ENCODE results near the gene SH3TC2.

Gene SH3TC2

GRCh38 chr5:148996270-148996669, 66.6 kb downstream of the SH3TC2 start:
- DNase-seq: no peak

DNA sequence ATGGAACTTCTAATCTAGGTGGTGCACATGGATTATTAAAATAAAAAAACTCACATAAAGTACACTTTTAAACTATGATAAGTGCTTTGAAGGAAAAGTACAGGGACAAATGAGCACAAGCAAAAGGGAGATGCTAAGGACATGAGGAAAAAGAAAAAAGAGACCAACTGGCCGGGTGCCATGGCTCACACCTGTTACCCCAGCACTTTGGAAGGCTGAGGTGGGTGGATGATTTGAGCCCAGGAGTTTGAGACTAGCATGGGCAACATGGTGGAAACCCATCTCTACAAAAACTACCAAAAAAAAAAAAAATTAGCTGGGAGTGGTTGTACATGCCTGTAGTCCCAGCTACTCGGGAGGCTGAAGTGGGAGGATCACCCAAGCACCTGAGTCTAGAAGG, 67.1 kb downstream of the SH3TC2 start:
- peak; percentile 11 for DNase-seq

GRCh38 chr5:148993283-148993936, 69.5 kb downstream of the SH3TC2 start:
- DNase-seq: no peak

DNA sequence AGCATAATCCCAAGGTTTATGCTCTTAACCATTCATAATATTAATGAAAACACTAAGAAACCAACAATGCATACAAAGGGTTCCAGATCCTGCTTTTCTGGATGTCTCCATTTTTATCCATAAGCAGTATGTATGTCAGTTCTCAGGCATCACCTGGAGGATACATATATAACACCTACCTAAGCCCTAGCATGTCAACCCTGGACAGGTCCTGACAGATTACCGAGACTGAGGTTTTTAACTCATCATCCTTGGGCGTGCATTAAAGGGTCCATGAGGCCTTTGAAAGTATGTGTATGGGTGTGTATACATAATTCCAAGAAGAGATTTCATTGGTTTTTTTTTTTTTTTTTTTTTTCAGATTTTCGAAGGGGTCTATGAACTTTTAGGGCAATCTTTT, 70.6 kb downstream of the SH3TC2 start:
- no peak for DNase-seq

GRCh38 chr5:148991566-148991965, 71.3 kb downstream of the SH3TC2 start:
- DNase-seq: peak; percentile 78

DNA sequence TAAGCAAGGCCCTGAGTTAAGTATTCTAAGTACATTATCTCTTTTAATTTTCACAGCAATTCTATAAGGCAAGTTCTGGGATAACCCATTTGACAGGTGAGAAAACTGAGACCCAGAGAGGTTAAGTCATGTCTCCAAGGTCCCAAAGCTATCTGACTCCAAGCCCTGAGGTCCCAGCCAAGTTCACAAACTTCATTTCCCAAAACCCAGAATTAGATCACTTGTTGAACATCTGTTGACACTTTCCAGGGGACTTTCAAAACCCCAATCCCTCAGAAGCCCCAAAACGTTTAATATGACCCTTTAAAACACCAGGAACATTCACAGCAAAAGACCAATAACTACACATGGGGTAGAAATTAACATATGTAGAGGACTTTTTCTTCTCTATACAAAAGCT, 72.0 kb downstream of the SH3TC2 start:
- no peak for DNase-seq

DNA sequence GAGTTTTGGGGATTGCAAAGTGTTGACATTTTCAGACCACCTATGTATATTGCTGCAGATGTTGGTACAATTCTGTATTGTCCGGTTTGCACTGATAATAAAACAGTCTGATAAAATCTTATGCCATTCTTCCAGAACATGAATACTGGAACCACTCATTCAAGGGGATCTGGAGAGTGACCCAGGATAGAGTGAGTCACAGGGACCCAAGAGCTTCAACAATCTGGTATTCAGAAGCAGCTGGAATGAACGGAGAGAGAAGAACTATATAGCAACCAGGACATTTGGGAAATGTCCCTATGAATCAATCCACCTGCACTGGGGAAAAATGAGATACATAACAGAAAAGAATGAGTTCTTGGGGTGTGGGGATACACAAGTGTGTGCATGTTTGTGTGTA, 73.3 kb downstream of the SH3TC2 start:
- no peak for DNase-seq

DNA sequence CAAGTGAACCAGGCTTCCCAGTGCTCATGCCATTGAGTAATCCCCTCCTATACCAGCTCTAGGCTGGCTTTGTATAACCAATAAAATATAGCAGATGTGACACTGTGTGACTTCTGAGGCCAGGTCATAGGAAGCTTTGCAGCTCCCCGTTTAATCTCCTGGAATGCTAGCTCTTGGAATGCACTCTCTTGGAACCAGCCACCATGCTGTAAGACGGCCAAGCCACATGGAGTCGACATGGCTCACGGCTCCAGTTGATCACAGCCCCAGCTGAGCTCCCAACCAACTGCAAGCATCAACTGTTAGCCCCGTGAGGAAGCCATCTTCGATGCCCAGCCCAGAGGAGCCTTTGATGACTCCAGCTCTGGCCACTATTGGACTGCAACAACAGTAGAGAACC, 74.5 kb downstream of the SH3TC2 start:
- no peak for DNase-seq

- DNase-seq: no peak
Observed at GRCh38 chr5:148986636-148987035, 76.2 kb downstream of the SH3TC2 start.

GRCh38 chr5:148984345-148984744, 78.5 kb downstream of the SH3TC2 start:
- DNase-seq: no peak

- DNase-seq: peak; percentile 14
Observed at GRCh38 chr5:148981353-148981752, 81.5 kb downstream of the SH3TC2 start.

DNA sequence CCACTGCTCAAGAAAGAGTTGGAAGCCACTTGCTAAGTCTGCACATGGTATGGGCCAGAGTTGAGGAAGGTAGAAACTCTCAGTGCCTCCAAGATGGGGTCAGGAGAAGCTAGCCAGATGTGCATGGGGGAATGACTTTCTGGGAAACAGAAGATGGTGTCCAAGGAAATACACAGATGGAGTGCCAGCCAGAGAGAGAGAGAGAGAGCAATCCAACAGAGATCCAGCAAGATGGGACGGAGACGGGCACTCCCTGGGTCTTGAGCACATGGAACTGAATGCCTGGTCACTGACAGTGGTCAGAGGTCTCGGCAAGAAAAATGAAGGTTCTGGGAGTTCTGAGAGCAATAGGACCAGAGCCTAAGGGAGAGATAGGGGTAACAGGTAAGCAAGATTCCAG, 82.1 kb downstream of the SH3TC2 start:
- DNase-seq: no peak

DNA sequence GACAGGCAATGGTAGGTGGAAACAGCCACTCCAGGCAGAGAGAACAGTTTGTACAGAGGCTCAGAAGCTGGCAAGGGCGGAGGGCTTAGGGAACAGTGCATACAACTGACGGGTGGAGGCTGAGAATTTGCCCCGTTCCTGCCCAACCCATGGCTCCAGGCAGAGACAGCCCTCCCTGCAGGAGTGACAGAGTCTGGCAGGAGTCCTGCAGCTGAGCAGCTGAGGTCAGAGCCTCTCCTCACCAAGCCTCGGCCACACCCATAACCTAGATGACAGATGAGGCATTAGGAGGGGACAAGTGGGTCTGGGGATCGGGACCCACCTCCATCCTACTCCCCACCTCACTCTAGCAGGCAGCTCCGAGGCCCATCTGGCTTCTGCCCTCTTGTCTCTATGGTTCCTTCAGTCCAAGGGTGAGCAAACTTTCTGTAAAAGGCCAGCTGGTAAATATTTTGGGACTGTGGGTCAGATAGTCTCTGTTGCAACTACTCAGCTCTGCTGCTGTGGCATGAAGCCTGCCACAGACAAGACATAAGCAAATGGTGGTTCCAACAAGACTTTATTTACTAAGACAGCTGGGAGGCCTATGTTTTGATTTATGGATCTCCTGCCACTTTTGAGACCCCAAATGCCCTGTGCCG, 83.7 kb downstream of the SH3TC2 start:
- DNase-seq: peak; percentile 79

DNA sequence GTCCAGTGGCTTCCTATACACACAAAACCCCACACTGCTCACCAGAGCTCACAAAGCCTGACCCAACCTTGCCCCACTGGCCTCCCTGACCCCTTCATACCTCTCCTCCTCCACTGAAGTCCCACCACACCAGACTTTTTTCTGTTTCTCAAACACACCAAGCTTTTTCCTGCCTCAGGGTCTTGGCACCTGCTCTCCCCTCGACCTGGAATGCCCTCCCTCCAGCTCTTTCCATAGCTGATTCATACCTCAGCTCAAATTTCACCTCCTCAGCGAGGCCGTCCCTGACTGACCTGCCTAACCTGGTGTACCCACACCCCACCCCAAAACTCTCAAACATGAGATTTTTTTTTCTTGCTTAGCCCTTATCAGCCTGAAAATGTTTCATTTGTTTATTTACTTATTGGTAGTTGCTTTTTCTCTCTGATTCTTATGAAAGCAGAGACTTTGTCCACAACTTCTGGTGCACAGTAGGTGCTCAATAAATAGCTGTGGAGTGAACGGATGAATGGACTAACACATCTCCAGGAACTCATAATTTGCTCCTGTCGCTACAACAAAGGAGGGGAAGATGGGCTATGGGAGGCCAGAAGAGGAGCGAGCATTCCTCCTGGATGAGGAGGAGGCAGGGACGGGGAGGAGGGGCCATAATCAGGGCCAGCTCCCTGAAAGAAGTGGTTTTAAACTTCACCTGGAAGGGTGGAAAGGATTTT, 84.3 kb downstream of the SH3TC2 start:
- peak; percentile 47 for DNase-seq

- DNase-seq: peak; percentile 24
Observed at GRCh38 chr5:148976569-148977381, 86.1 kb downstream of the SH3TC2 start.

GRCh38 chr5:148974642-148975327, 88.1 kb downstream of the SH3TC2 start:
- no peak for DNase-seq

DNA sequence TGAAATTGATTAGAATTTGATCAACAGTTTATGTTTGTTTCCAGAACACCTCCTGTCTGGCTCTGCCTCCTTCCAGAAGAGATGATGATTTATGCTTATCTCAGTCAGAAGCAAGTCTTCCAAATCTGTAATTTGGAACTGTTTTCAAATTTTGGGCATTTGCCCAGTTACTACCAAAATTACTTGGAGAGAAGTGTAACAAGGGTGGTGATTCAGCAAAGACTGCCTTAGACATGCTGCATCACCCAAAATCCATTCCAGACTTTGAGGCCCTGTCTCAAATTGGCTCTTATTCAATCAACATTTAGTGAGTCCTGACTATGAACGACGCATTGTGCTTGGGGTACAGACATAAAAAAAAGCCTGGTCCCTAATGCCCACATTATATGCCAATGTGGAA, 89.4 kb downstream of the SH3TC2 start:
- no peak for DNase-seq

GRCh38 chr5:148972974-148973374, 89.9 kb downstream of the SH3TC2 start:
- peak; percentile 43 for DNase-seq

DNA sequence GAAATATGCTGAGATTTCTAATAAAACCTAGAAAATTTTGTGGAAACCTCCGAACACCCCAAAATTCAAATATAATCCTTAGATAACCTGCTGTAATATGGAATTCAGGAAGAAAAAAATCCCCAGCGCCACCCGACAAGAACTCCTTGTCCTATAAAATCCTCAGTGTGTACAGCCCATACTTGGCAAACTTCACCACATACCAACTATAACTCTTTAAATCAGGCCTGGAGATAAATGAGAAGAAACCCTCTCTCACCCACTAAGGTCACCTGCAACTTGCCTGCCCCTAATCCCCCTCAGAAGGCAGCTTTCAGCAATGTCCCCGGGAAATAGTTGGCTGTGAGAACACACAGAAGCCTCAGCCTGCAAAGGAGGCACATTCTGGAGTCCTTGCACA, 90.5 kb downstream of the SH3TC2 start:
- DNase-seq: no peak

- peak; percentile 62 for DNase-seq
Observed at GRCh38 chr5:148970876-148971275, 92.0 kb downstream of the SH3TC2 start.

DNA sequence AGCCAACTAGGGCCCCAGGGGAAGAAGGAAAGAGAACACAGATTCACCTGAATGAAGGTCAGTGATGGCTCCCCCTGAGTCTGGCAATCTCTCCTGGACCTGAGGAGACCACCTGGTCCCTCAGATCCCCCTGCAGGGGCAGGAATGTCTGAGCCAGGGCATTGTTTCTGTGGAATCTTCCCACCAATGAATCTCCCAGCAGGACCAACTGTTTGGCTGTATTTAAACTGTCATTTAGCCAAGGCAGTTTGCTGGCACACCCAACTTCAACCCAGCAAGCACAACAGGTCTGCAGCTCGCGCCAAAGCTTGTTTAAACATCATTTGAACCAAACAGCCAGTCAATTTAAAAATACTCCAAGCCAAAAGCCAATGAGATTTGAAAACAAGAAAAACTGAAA, 92.6 kb downstream of the SH3TC2 start:
- DNase-seq: peak; percentile 99

DNA sequence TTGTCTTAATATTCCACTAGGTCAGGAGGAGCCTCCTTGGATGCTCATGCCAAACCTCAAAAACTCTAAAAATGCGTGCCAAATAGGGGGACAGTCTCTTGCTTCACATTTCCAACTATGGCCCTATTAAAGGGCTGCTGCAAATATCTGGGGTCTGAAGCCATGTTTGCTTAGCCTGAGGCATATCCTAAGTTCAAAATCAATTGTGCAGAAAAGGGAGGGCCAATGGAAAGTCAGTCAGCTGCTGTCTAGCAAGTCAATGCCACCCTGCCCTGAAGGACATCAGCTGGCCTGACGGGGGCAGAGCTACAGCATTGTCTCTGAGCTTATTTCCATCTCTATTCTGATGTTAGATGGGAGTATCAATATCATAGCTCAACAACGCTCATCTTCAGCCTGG, 93.6 kb downstream of the SH3TC2 start:
- peak; percentile 82 for DNase-seq

GRCh38 chr5:148968311-148968710, 94.6 kb downstream of the SH3TC2 start:
- DNase-seq: no peak
